ENCODE measurements around the gene C2orf66.

C2orf66 gene

DNA sequence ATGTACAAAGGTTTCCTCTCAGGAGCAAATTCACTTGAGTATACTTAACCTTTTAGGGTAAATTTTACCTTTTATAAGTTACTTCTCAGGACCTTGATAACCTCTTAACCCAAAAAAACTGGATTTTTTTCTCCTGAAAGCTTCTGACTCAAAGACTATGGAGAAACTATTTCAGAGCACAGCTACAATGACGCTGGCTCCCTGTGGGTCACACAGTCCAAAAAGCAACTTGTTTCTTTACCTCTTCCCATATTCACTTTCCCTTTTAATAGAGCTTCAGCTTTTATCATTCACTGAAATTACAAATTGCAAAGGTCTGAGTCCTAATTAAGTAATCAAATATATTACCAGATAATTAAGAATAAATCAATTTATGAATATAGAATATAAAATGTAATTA, 42.1 kb downstream of the C2orf66 start:
- in situ Hi-C loops (cut with HindIII; ENCODE audit: low sequenced_read_pairs) = no loop called here

- in situ Hi-C loops (cut with HindIII; ENCODE audit: low sequenced_read_pairs) = no loop called here
Observed at GRCh38 chr2:196759378-196759706, 49.8 kb downstream of the C2orf66 start.

GRCh38 chr2:196758474-196759377, 50.4 kb downstream of the C2orf66 start:
- in situ Hi-C loops (cut with HindIII; ENCODE audit: low sequenced_read_pairs) = no loop called here
